GM18951 (cell line): ENCODE data around the gene ZBTB7B.
A peak's percentile ranks its signal among the peaks of the same experiment; 100 is the strongest.

Experiments used
- POLR2A ChIP-seq: IDR thresholded peaks from 4 replicates; pipeline ENCODE4 v1.6.1; 2011; ENCODE audit warnings: mild to moderate bottlenecking; ENCODE audit not compliant: insufficient read length, insufficient read depth; ENCODE audit errors: extremely low read depth
- in situ Hi-C: fragments of 300-500 bp; cut with MboI; formaldehyde crosslinking; loops from one replicate; pipeline ENCODE4 v1.12.0; 2022; ENCODE audit warnings: low sequenced_read_pairs, mixed read lengths, inconsistent platforms; ENCODE audit not compliant: unreplicated experiment

ZBTB7B gene

DNA sequence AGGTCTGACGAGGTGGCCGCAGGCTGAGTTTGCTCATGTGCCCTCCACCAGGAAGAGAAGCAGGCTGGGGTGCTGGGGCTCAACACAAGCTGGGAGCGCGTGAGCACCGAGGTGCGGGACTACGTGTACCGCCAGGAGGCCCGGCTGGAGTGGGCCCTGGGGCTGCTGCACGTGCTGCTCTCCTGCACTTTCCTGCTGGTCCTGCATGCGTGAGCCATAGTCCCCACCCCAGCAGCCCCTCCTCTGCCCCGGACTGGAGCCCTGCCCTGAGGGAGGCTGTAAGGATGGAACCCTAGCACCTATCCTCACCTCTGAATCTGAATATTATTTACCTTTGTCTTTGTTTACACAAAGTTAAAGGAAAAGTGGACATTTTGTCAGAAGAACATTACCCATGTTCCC lies 40.7 kb downstream of the ZBTB7B start:
- in situ Hi-C loops = no loop called here
- no peak for TF ChIP-seq POLR2A

DNA sequence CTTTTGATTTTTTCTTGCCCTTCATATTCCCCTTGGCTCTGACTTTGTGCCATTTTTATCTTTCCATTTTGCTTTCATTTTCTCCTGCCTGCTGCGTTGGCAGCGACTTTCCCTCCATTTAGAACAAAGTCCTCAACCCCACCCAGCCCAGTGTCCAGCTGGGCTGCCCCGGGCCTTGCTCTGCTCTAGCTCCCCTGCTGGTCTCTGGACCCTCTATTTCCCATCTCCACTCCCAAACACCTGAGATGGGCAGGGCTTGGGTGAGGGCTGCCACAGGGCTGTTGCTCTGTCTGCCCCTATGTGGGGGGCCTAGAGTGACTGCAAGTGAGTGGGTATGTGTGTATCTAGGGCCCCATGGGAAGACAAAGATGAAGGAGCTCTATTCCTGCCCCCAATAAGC lies 41.2 kb downstream of the ZBTB7B start:
- in situ Hi-C loops = no loop called here
- no peak for TF ChIP-seq POLR2A

GRCh38 chr1:155044365-155044764 lies 41.8 kb downstream of the ZBTB7B start:
- in situ Hi-C loops = no loop called here
- TF ChIP-seq POLR2A = no peak

DNA sequence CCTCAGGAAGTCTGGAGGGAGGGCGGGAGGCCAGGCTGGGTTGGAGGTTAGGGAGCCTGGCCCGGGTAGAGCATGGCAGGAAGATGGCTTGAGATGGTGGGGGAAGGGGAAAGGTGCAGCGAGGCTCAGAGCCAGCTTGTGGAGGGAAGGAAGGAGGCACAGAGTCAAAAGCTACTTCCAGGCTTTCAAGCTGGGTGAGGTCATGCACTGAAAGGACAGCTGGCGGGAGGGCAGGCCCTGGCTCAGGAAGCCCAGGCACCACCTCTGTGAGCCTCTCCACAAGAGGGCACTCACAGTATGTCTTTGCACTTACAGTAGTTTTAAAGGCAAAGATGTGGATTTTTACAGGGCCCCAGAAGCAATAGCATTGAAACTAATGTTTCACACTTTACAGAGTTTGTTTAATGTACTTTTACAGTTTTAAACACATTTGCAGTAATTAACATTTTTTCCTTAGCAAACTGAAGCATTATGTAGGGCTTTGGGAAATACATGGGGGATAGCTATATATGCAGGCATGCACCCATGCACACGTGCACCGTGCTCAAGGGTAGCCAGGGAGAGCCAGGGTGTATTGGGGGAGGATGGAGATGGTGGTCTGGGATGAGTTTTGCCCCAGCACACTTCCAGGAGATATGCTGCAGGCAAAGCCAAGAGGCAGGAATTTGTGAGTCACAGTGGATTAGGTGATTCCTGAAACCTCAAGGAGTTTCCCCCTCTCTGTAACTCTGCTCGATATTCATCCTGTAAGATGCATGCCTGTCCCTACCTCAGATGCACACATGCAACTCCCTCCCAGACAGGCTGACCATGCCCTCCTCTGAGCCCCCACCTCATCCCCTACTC lies 42.4 kb downstream of the ZBTB7B start:
- TF ChIP-seq POLR2A = no peak
- in situ Hi-C loops = no loop called here

GRCh38 chr1:155048449-155049334 lies 46.1 kb downstream of the ZBTB7B start:
- in situ Hi-C loops = no loop called here
- TF ChIP-seq POLR2A = no peak

- no peak for TF ChIP-seq POLR2A
- in situ Hi-C loops = no loop called here
These were observed 47.3 kb downstream of the ZBTB7B start for GRCh38 chr1:155049651-155050559.

DNA sequence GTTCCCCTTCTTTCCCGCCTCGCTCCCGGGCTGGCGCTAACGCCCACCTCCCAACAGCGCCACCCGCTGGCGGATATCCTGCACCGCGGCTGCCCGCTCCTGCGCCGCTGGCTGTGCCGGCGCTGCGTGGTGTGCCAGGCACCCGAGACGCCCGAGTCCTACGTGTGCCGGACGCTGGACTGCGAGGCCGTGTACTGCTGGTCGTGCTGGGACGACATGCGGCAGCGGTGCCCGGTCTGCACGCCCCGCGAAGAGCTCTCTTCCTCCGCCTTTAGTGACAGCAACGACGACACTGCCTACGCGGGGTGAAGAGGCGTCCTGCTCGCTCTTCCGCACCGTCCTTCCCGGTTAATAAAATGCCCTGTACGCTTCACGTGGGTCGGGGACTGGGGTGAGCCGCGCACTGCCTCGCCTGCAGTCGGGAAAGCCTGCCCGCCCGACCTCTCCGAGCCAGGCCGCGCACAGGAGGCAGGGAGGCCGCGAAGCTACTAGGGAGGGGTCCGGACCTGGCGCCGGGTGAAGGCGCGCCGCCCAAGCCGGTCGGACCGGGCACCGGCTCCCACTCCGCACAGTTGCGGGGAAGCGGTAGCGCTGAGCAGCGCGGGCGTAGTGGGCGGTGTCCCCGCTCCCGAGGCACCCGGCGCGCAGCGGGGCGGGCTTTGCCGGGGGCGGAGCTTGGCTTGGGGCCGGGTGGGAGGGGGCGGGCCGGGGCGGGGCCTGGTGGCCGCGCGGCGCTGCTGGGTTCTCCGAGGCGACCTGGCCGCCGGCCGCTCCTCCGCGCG lies 48.1 kb downstream of the ZBTB7B start, which contains the start of gene ADAM15:
ADAM15 (plus strand) TSS at position 757 of the 782 bp plus-strand sequence. CDS start 71 bp downstream, outside the sequence.
- TF ChIP-seq POLR2A = no peak
- in situ Hi-C loops = no loop called here

GRCh38 chr1:155051342-155051776 lies 48.8 kb downstream of the ZBTB7B start:
- in situ Hi-C loops = no loop called here
- peak; percentile 63 for TF ChIP-seq POLR2A

DNA sequence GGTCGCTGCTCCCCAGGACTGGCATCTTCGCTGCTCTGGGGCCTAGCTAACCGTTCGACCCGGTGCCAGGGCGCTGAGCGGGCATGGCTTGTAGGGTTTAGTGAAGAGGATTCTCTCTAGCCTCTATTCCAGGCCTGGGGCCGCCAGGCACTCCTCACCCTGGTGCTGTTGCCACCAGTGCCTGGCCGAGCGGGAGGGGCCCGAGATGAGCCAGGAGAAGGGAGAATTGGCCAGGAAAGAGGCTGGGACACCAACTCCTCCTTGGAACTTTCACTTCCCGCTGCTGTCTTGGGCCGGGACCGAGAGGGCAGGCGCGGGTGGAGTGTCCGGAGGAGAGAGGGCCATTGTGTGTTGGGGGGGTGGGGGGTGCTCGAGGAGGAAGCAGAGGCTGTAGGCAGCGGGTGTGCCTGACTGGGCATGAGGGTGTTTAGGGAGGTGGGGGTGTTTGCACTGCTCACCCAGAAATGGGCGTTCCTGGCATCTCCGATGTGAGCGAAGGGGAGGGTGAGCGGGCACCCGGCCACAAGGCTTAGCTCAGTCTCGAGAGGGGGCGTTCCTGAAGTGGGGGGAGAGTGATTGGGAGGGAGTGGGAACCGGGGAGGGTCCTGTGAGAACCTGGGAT lies 49.3 kb downstream of the ZBTB7B start:
- no peak for TF ChIP-seq POLR2A
- in situ Hi-C loops = no loop called here

- in situ Hi-C loops = no loop called here
- no peak for TF ChIP-seq POLR2A
These were observed 50.1 kb downstream of the ZBTB7B start for GRCh38 chr1:155052439-155053395.
